NCI-H345 treated with DMSO at 0.1 percent for 48 hours (cell line): Measurements from ENCODE around the gene FAF2.

ENCODE experiments used
- DNase-seq: peaks from one replicate; lab custom pipeline; 2025; ENCODE audit not compliant: unreplicated experiment; lab: John Stamatoyannopoulos, UW

The FAF2 gene

GRCh38 chr5:176529741-176530141, 81.6 kb downstream of the FAF2 start:
- DNase-seq = no peak

DNA sequence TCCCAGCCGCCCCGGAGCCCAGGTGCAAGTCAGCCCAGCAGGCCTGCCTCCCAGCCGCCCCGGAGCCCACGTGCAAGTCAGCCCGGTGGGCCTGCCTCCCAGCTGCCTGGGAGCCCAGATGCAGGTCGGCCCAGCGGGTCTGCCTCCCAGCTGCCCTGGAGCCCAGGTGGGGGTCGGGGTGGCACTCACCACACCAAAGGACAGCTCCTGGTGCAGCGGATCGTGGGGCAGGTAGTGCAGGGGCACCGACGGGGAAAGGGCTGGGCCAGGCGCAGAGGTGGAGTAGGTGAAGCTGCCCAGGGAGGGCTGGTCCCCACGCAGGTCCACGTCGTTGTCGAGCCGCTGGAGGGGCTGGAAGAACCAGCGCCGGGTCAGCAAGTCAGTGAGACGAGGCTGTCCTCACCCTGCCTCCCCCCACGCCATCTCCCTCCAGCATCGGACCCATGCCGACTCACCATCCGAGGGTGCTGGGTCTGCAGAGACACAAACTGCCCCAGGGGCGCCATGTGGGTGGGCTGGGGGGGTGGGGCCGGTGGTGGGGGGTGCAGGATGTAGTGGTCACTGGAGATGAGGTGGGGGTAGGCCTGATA, 82.3 kb downstream of the FAF2 start:
- no peak for DNase-seq

- DNase-seq = no peak
Measured at GRCh38 chr5:176530983-176531901, 83.1 kb downstream of the FAF2 start.

DNA sequence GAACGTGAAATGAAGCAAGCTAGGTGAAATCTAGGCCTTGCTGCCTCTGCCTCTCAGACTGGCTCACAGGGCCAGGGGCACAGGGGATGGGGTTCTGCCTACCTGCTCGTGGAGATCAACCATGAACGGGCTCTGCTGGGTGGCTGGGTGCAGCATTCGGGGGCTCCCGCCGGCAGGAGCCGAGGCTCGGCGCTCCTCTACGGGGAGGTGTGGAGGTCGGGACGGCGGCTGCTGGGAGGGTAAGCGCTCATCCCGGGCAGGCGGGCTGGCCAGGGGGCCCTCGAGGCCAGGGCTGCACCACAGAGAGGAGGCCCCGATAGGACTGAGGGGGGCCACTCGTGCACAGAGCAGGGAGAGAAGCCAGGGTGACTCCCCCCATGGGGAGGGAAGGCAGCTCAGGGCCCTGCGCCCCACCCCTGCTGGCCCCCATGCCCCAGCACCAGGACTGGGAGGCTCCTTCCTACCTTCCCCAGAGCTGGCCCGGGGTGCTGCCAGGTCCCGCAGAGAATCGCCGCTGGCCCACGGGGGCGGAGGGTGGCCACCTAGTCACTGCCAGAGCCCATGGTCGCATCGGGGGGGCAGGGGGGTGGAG, 83.8 kb downstream of the FAF2 start:
- DNase-seq = no peak

DNA sequence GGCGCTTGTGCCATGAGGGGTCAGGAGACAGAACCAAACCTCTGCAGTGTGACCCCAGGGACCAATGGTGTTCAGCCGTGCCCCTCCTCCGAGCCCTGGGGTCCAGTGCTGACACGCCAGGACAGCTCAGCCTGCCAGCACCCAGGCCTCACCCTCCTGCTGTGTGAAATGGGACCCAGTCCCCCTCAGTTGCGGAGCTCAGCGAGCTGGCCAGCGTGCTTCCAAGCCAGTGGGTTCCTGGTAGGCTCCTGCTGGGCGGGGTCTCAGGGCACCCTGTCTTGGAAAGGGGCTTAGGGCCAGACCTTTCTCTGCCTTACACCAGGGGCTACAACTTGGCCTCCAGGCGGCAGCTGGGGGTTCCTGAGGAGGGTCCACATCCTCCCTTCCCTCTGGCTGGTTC, 84.6 kb downstream of the FAF2 start:
- DNase-seq = no peak

DNA sequence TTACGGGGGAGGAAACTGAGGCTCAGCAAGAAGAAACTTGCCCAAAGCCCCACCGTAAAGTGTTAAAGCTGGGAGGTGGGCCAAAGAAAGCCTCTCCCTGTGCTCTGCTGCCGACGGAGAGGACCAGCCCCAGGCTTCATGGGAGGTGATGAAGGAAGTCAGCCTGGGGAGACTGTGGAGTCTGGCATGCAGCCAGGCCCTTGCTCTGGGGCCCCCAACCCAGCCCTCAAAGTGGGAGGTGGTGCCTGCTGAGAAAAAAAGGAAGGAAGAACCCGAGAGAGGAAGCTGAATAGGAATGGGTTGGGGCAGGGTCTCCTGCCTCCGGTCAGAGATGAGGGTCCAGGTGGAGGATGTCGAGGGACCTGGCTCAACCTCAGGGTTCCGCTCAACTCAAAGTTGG, 85.2 kb downstream of the FAF2 start:
- no peak for DNase-seq

DNA sequence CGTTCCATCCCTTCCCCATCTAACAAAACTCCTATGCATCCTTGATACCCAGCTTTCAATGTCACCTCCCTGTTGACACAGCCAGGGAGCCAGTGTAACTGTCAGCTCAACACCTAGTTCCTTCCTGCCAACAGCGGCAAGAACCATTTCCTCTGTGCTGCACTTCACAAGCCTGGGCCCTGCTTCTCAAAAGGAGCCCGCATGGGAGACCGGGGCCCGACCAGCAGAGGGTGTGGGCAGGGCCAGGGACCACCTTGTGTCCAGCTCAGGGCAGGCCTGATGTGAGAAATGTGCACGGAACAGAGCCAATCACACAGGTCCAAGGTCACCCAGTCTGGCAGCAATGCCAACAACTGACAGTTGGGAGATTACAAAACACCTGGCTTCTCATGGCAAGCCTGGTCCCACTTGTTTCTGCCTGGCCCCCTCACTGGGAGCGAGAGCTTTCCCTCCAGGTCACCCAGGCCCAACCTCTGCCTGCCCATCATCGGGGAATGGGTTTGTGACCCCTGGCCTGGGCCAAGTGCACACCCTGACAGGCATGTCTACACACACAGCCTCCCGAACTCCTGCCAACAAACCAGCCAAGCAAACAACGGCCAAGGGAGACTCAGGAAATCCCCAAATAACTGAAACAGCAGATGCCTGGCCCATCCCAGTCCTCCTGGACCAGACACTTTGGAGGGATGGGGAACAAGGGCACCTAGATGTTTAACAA, 85.9 kb downstream of the FAF2 start:
- DNase-seq = no peak

- no peak for DNase-seq
Measured at GRCh38 chr5:176534640-176535039, 86.5 kb downstream of the FAF2 start.

- DNase-seq = no peak
Measured at GRCh38 chr5:176535101-176535663, 87.0 kb downstream of the FAF2 start.

GRCh38 chr5:176535664-176536131, 87.5 kb downstream of the FAF2 start:
- DNase-seq = no peak

DNA sequence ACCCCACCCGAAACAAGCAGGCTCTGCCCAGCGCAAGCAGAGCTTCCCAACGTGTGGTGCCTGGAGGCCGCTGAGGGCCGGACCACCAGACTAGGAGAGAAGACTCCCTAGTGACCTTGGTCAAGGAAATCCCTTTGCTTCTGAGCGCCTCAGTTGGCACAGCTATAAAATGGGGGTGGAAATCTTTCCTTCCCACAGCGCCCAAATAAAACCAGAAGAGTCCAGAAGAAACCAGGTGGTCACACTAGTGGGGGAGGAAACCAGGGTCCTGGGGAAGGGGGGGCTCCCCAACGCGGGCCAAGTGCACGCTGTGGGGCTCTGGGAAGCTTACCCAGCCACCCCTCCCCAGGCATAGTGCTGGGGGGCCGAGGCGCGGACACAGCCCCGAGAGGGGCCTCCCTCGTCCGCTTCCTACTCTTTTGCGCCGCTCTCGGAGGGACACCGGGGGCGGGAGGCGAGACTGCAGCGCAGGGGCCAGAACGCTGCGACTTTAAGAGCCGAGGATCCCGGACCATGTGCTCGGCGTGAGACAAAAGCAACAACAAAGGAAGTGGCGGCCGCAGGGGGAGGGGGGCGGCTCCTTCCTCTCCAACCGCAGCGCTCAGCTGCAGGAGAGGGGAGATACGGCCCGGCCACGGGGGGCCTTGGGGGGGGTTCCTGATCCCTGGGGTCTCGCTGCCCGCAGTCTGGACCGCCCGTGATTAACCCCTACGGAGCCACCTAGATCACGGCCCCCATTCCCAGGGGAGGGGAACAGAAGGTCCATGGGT, 88.1 kb downstream of the FAF2 start:
- peak; percentile 49 for DNase-seq

GRCh38 chr5:176536902-176537553, 88.8 kb downstream of the FAF2 start, which contains the start of gene RNF44:
TSS of gene RNF44 (minus strand) at chr5:176537402. CDS start at chr5:176532472, 4,930 bp downstream.
- peak; percentile 95 for DNase-seq

DNA sequence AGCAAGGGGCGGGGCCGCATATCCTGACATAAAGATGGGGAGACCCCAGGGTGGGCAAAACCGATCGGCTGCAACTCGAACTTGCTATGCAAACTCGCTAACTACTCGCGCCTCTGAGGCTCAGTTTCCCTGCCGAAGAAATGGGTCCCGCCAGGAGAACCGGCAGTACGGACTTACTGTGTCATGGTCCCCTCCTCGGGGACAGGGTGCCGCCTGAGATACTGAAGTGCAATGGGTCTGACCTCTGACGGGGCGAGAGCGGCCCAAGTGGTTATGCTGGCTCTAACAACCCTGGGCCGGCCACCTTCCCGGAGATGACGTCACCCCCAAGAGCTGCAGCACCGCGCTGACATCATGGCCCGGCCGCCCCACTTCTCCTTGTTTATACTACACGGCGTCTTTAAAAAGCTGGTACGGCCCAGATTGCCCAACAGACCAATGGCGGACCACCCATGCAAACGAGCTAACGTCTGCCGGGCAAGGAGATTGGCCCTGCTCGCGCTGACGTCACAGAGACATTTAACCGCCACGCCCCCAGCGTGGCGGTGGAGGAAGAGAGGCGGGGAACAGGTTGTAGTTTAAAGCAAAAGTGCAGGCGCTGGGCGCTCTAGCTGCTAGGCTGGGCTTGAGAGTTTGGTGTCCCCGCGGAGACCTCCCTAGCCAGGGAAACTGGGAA, 89.5 kb downstream of the FAF2 start:
- peak; percentile 99 for DNase-seq

DNA sequence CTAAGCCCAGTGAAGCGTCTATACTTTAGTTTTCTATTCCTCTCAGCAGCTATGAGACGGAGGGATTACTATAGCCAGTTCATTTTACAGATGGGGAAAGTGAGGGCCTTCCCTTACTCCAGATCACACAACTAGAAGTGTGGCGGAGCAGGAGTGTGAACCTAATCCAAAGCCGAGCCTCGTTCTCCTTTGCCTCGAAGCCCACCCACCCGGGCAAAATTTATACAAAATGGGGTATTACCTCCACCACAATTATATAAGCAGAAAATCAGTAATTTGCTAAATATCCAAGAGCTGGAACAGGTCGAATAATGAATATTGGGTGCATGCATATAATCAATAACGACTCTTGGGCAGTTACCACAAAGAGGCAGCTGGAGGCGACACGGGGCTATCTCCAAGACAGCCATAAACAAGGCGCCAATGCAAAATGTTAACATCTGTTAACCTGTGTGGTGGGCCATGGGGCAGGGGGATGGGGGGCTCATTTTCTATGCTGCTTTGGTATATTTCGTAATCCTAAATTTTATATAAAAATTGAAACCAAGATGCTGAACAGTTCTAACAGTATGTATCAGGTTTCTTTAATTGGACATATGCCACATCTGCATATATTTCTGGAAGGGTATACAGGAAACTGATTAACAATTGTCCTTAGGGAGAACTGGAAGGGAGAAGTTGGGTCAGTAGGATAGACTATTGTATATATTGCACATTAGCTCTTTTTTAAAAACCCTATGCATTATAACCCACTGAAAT, 90.2 kb downstream of the FAF2 start:
- DNase-seq = no peak

GRCh38 chr5:176538989-176539384, 90.8 kb downstream of the FAF2 start:
- DNase-seq = no peak

DNA sequence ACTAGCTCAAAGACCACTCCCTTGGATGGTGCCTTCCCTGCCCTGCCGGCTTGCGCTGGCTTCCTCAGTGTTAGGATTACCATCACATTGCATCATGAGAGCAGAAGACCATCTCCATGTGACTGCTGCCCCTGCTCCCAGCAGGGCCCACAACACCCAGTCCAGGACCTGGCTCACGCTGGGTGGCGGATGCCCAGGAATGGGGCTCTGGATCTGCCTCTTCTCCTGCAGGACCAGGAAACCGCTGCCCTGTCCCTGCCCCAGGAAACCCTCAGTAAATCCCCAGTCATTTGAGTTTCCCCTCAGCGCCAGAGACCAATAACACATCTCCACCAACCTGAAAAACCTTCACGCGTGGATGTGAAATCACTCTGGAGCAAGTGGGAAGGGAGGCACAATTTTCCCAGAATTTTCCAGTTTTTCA, 92.3 kb downstream of the FAF2 start:
- no peak for DNase-seq

GRCh38 chr5:176540956-176541337, 92.8 kb downstream of the FAF2 start:
- no peak for DNase-seq

- DNase-seq = peak; percentile 31
Measured at GRCh38 chr5:176541338-176542134, 93.4 kb downstream of the FAF2 start.
